ENCODE results near the gene GPC6.

The GPC6 gene

GRCh38 chr13:94369972-94370436 lies 1143.4 kb downstream of the GPC6 start:
- no peak for DNase-seq (ENCODE audit: low spot score)
- in situ Hi-C loops (cut with MboI; ENCODE audit: low pct_unique_long_range_greater_than_20kb, low sequenced_read_pairs, unreplicated experiment) = loop anchor here (25.0 kb wide), 1 partner anchor 1808 kb away; no protein-coding TSS in a partner anchor
- TF ChIP-seq, protein P1, sequence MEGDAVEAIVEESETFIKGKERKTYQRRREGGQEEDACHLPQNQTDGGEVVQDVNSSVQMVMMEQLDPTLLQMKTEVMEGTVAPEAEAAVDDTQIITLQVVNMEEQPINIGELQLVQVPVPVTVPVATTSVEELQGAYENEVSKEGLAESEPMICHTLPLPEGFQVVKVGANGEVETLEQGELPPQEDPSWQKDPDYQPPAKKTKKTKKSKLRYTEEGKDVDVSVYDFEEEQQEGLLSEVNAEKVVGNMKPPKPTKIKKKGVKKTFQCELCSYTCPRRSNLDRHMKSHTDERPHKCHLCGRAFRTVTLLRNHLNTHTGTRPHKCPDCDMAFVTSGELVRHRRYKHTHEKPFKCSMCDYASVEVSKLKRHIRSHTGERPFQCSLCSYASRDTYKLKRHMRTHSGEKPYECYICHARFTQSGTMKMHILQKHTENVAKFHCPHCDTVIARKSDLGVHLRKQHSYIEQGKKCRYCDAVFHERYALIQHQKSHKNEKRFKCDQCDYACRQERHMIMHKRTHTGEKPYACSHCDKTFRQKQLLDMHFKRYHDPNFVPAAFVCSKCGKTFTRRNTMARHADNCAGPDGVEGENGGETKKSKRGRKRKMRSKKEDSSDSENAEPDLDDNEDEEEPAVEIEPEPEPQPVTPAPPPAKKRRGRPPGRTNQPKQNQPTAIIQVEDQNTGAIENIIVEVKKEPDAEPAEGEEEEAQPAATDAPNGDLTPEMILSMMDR (IDR thresholded peaks at IDR 0.05; ENCODE audit: extremely low read depth, insufficient read depth, missing control alignments) = no peak

- in situ Hi-C loops (cut with MboI; ENCODE audit: low pct_unique_long_range_greater_than_20kb, low sequenced_read_pairs, unreplicated experiment) = loop anchor here (25.0 kb wide), 1 partner anchor 1810 kb away; no protein-coding TSS in a partner anchor
- no peak for DNase-seq (ENCODE audit: low spot score)
- TF ChIP-seq, protein P1 (IDR thresholded peaks at IDR 0.05; ENCODE audit: extremely low read depth, insufficient read depth, missing control alignments) = no peak
These were observed 1145.2 kb downstream of the GPC6 start for GRCh38 chr13:94371855-94372254.

DNA sequence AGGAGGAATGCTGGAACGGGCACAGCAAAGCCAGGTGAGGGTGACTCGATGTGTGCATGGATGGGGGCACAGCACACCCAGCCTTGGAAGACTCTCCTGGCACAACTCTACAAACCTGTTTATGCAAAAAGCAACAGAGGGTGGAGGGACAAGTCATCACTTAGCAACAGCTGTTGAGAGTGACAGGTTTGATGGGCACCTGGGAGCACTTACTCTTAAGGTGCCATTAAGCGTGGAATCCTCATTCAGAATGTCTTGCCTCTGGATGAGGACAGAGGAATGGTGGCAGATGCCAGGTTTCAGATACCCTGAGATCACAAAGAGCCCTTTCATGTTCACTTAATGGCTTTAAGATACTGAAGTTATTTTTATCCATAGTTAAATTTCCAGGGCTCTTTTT lies 1155.9 kb downstream of the GPC6 start:
- DNase-seq (ENCODE audit: low spot score) = no peak
- TF ChIP-seq, protein P1 (IDR thresholded peaks at IDR 0.05; ENCODE audit: extremely low read depth, insufficient read depth, missing control alignments) = no peak
- in situ Hi-C loops (cut with MboI; ENCODE audit: low pct_unique_long_range_greater_than_20kb, low sequenced_read_pairs, unreplicated experiment) = no loop called here

- DNase-seq (ENCODE audit: low spot score) = no peak
- TF ChIP-seq, protein P1 (IDR thresholded peaks at IDR 0.05; ENCODE audit: extremely low read depth, insufficient read depth, missing control alignments) = no peak
- in situ Hi-C loops (cut with MboI; ENCODE audit: low pct_unique_long_range_greater_than_20kb, low sequenced_read_pairs, unreplicated experiment) = no loop called here
These were observed 1156.4 kb downstream of the GPC6 start for GRCh38 chr13:94382960-94383359.

DNA sequence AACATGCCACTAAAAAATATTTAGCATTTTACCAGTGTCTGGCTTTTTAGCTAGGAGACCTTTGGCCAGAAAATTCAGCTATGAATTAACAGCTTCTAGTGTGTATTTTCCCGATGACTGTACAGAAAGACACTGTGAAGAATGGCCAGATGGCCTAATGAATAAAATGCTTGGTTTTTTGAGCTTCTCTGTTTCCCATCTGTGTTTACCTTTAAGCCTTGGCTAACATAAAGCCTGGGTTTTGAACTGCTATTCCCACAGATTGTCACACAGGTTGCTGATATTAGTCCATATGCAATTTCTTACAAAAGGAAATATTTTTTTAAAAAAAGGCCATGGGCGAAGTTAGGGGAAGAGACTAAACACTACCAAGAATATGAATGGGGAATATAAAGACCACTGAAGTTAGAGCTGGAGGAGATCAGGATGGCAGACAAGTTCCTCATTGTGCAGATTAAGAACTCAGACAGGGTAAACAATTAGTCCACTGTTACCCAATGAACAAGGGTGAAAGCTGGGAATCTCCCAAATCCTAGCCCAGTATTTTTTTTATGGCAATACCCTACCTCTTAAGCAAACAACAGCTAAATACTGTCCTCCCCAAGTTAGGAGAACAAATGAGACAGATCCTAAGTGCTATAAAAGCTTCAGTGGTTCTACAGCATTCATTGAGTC lies 1157.8 kb downstream of the GPC6 start:
- TF ChIP-seq, protein P1 (IDR thresholded peaks at IDR 0.05; ENCODE audit: extremely low read depth, insufficient read depth, missing control alignments) = no peak
- in situ Hi-C loops (cut with MboI; ENCODE audit: low pct_unique_long_range_greater_than_20kb, low sequenced_read_pairs, unreplicated experiment) = no loop called here
- DNase-seq (ENCODE audit: low spot score) = no peak

DNA sequence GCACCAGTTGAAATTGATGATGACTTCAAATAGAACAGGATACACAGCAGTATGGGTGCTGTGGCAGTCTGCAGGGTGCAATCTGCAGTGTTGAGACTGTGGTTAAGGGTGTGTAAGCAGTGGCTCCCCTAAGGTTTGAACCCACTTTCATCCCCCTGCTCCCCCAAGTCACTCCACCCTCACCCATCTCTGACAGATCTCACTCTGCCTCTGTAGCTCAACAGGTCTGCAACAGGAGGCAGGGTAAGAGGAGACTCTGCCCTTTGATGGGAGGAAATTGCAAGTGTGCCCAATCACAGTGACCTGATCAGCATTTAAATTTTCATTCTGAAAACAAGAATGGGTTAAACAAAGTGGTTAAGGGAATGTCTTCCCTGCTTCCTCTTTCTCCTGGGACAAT lies 1160.4 kb downstream of the GPC6 start:
- DNase-seq (ENCODE audit: low spot score) = no peak
- in situ Hi-C loops (cut with MboI; ENCODE audit: low pct_unique_long_range_greater_than_20kb, low sequenced_read_pairs, unreplicated experiment) = no loop called here
- TF ChIP-seq, protein P1 (IDR thresholded peaks at IDR 0.05; ENCODE audit: extremely low read depth, insufficient read depth, missing control alignments) = no peak
